HepG2 (cell line): ENCODE data around the gene PAIP1. TPM values are rescaled to one million over a fixed set of nuclear protein-coding genes. Genes with fewer than 3 reads are reported as not detected.
A peak's percentile ranks its signal among the peaks of the same experiment; 100 is the strongest.

Source experiments
- ARID3A ChIP-seq: IDR thresholded peaks from 2 replicates; pipeline ENCODE4 v1.6.1; 2012; ENCODE audit warnings: low read depth, low read length, improper control_type of control experiment
- EED ChIP-seq: sonication (generic); formaldehyde crosslinking; IDR thresholded peaks from 2 replicates; pipeline ENCODE4 v1.5.0; 2020; ENCODE audit warnings: mild to moderate bottlenecking, missing genetic modification reagents
- FIP1L1 ChIP-seq: fragments of 200-400 bp; formaldehyde crosslinking; IDR thresholded peaks from 2 replicates; pipeline ENCODE4 v1.6.1; 2018; ENCODE audit warnings: low read depth, mild to moderate bottlenecking, low read length, moderate library complexity, borderline replicate concordance; ENCODE audit not compliant: insufficient read depth
- HNF4A ChIP-seq: sonication (generic); formaldehyde crosslinking; IDR thresholded peaks from 2 replicates; pipeline ENCODE4 v1.4.0; 2020; ENCODE audit warnings: missing genetic modification reagents
- SKIL ChIP-seq: sonication (generic); formaldehyde crosslinking; IDR thresholded peaks from 2 replicates; pipeline ENCODE4 v1.8.0; 2022; ENCODE audit warnings: missing genetic modification reagents, mild to moderate bottlenecking, moderate library complexity, borderline replicate concordance
- TCF7 ChIP-seq: sonication (generic); IDR thresholded peaks from 2 replicates; pipeline ENCODE4 v1.6.1; 2016; ENCODE audit warnings: antibody characterized with exemption, low read depth
- TFE3 ChIP-seq: IDR thresholded peaks from 2 replicates; pipeline ENCODE4 v1.6.1; 2016
- THAP9 ChIP-seq: sonication (generic); formaldehyde crosslinking; IDR thresholded peaks from 2 replicates; pipeline ENCODE4; 2020; ENCODE audit warnings: missing genetic modification reagents, mild to moderate bottlenecking, borderline replicate concordance
- TRIM22 ChIP-seq: fragments of 450-650 bp; IDR thresholded peaks from 2 replicates; pipeline ENCODE4 v1.6.1; 2017
- ZBTB43 ChIP-seq: sonication (generic); formaldehyde crosslinking; conservative IDR thresholded peaks from 2 replicates; pipeline ENCODE4 v1.4.0; 2020; ENCODE audit warnings: missing genetic modification reagents
- ZNF282 ChIP-seq: fragments of 450-650 bp; IDR thresholded peaks from 2 replicates; pipeline ENCODE4 v1.6.1; 2018; ENCODE audit not compliant: partially characterized antibody
- ZNF639 ChIP-seq: conservative IDR thresholded peaks from 2 replicates; pipeline ENCODE4 v1.6.1; 2018; ENCODE audit warnings: missing genetic modification reagents
- ZSCAN30 ChIP-seq: sonication (generic); formaldehyde crosslinking; IDR thresholded peaks from 2 replicates; pipeline ENCODE4 v1.5.0; 2020; ENCODE audit warnings: mild to moderate bottlenecking, missing genetic modification reagents
- polyA plus RNA-seq, 8 experiments: library from polyadenylated mRNA; depleted of rRNA in 3 of 8; stranded (reverse) in 7 of 8; unstranded in 1 of 8; fragments of >200 nt; fragmentation: Illumina TruSeq in 4 of 8; extraction: Trizol in 4 of 8; gene quantifications; 2 replicates each; pipeline versions ENCODE4 v1.2.1 to v1.2.3, GENCODE V29; 2011 to 2016; ENCODE audit warnings: low read depth in 4 of 8, missing spikeins in 1 of 8, mixed read lengths in 1 of 8; ENCODE audit not compliant: insufficient read depth in 1 of 8
- total RNA-seq, 5 experiments: library from RNA; depleted of rRNA; stranded (reverse); fragments of >200 nt; fragmentation: Illumina TruSeq; extraction: Trizol; gene quantifications; 2 replicates each; pipeline ENCODE4 v1.2.3, GENCODE V29; 2016; ENCODE audit warnings: low read depth in 1 of 5

The PAIP1 gene
- total and polyA plus RNA-seq, 2 of the 13 experiments (the other 11 are each of a cell fraction or from before 2014, with no cell fraction given), result 96.6 to 116 TPM

- TF ChIP-seq ZNF282 (no peak), HNF4A (CRISPR knock-in tag) (peak; percentile 21; the same call in 1 of the 2 replicates), FIP1L1 (no peak), ZSCAN30 (CRISPR knock-in tag) (no peak), ZBTB43 (CRISPR knock-in tag) (peak; percentile 84), EED (no peak), TFE3 (CRISPR knock-in tag) (peak; percentile 58; the same call in 1 of the 2 replicates), ZNF639 (CRISPR knock-in tag) (no peak), TRIM22 (no peak), THAP9 (CRISPR knock-in tag) (no peak), ARID3A (no peak), SKIL (CRISPR knock-in tag) (no peak), TCF7 (no peak)
Observed at GRCh38 chr5:43602461-43603343, 45.8 kb upstream of the PAIP1 start, which contains the start of gene NNT (continued).
